Nephron (organoid): ENCODE measurements around the gene VSIR.

Source experiments
- H3K27ac Mint-ChIP-seq, 3 experiments: 2 replicates each; pipeline ENCODE4 v1.8.0; 2020; ENCODE audit warnings: mixed read lengths in 3 of 3, mild to moderate bottlenecking in 2 of 3, moderate library complexity in 1 of 3
- H3K27me3 Mint-ChIP-seq: 2 replicates; pipeline ENCODE4 v1.8.0; 2021; ENCODE audit warnings: low read depth, mild to moderate bottlenecking, moderate library complexity, mixed read lengths
- H3K36me3 Mint-ChIP-seq: 2 replicates; pipeline ENCODE4 v1.8.0; 2020; ENCODE audit warnings: low read depth, mixed read lengths
- H3K4me1 Mint-ChIP-seq: 2 replicates; pipeline ENCODE4 v1.8.0; 2020; ENCODE audit warnings: mixed read lengths
- H3K4me3 Mint-ChIP-seq, 3 experiments: 2 replicates each; pipeline ENCODE4 v1.8.0; 2020; ENCODE audit warnings: mild to moderate bottlenecking in 3 of 3, mixed read lengths in 3 of 3, moderate library complexity in 2 of 3
- H3K9me3 Mint-ChIP-seq: 2 replicates; pipeline ENCODE4 v1.8.0; 2020; ENCODE audit warnings: mixed read lengths
- CTCF ChIP-seq, 3 experiments: fragments of 200-600 bp; sonication (generic); IDR thresholded peaks; one replicate each; pipeline ENCODE4 v1.5.0; 2021; ENCODE audit warnings: antibody characterized with exemption in 3 of 3; ENCODE audit not compliant: unreplicated experiment in 3 of 3

VSIR gene

GRCh38 chr10:71710519-71710918 is 62.8 kb downstream of the VSIR start:
- Mint-ChIP-seq H3K9me3 (no peaks in the 10 kb centered on the region), H3K4me1 (peaks cover 39% of the 10 kb centered on the region), H3K4me3 (no peak overlapping the region), H3K27me3 (peaks cover 14% of the 10 kb centered on the region), H3K27ac (peak overlapping the region in 2 of 3 experiments; percentile 21 to 31), H3K36me3 (no peaks in the 10 kb centered on the region)
- TF ChIP-seq CTCF (IDR thresholded peaks at IDR 0.05; ENCODE audit: unreplicated experiment in 3 of 3), result no peak

- no peaks in the 10 kb centered on the region for H3K36me3 Mint-ChIP-seq
- peaks cover 7% of the 10 kb centered on the region for H3K27me3 Mint-ChIP-seq
- H3K4me3 Mint-ChIP-seq, result no peak overlapping the region
- H3K27ac Mint-ChIP-seq, result peak overlapping the region in 2 of 3 experiments; percentile 14 to 21
- H3K9me3 Mint-ChIP-seq, result no peaks in the 10 kb centered on the region
- TF ChIP-seq CTCF (IDR thresholded peaks at IDR 0.05; ENCODE audit: unreplicated experiment in 3 of 3), result no peak
- peaks cover 33% of the 10 kb centered on the region for H3K4me1 Mint-ChIP-seq
These were observed 64.1 kb downstream of the VSIR start for GRCh38 chr10:71708897-71709882.

GRCh38 chr10:71708301-71708703 is 65.0 kb downstream of the VSIR start:
- Mint-ChIP-seq H3K27me3 (peaks cover 7% of the 10 kb centered on the region), H3K36me3 (no peaks in the 10 kb centered on the region), H3K27ac (no peak overlapping the region), H3K4me1 (peaks cover 24% of the 10 kb centered on the region), H3K9me3 (no peaks in the 10 kb centered on the region), H3K4me3 (no peak overlapping the region)
- TF ChIP-seq CTCF (IDR thresholded peaks at IDR 0.05; ENCODE audit: unreplicated experiment in 3 of 3), result peak; percentile 88 to 94 (median 89)

GRCh38 chr10:71707240-71707789 is 66.0 kb downstream of the VSIR start:
- peaks cover 18% of the 10 kb centered on the region for H3K4me1 Mint-ChIP-seq
- no peak overlapping the region for H3K4me3 Mint-ChIP-seq
- H3K9me3 Mint-ChIP-seq, result no peaks in the 10 kb centered on the region
- no peak for TF ChIP-seq CTCF (IDR thresholded peaks at IDR 0.05; ENCODE audit: unreplicated experiment in 3 of 3)
- no peaks in the 10 kb centered on the region for H3K36me3 Mint-ChIP-seq
- H3K27ac Mint-ChIP-seq, result no peak overlapping the region
- H3K27me3 Mint-ChIP-seq, result peaks cover 7% of the 10 kb centered on the region

- no peaks in the 10 kb centered on the region for H3K9me3 Mint-ChIP-seq
- no peak for TF ChIP-seq CTCF (IDR thresholded peaks at IDR 0.05; ENCODE audit: unreplicated experiment in 3 of 3)
- H3K4me3 Mint-ChIP-seq, result no peak overlapping the region
- H3K4me1 Mint-ChIP-seq, result peaks cover 11% of the 10 kb centered on the region
- no peaks in the 10 kb centered on the region for H3K36me3 Mint-ChIP-seq
- H3K27me3 Mint-ChIP-seq, result peaks cover 7% of the 10 kb centered on the region
- no peak overlapping the region for H3K27ac Mint-ChIP-seq
These were observed 66.9 kb downstream of the VSIR start for GRCh38 chr10:71706216-71707121.
